T-cell (primary cell): Measurements from ENCODE around the gene SHANK1. TPM values are rescaled to one million over a fixed set of nuclear protein-coding genes. Genes with fewer than 3 reads are reported as not detected.

Source experiments
- ATAC-seq, 4 experiments: fragments of 200-7000 bp in 3 of 4; fragments of 150-1000 bp in 1 of 4; cut with Tn5 transposase; replicated peaks in 1 of 4; 1 replicate in 3 of 4; 2 replicates in 1 of 4; pipeline ENCODE4 v1.10.0; 2021; ENCODE audit warnings: moderate library complexity in 3 of 4, mild to moderate bottlenecking in 2 of 4, moderate number of reproducible peaks in 1 of 4
- CTCF ChIA-PET, 2 donors: fragments of 300-600 bp; sonication (Branson Sonifier 250); formaldehyde crosslinking; loops; one replicate each; lab custom pipeline; 2022; ENCODE audit warnings: antibody characterized with exemption in 2 of 2; lab: Charles Lee
- POLR2A ChIA-PET, 2 donors: fragments of 300-600 bp; sonication (Branson Sonifier 250); formaldehyde crosslinking; loops; one replicate each; lab custom pipeline; 2022; ENCODE audit warnings: antibody characterized with exemption in 2 of 2; lab: Charles Lee
- DNase-seq, 35 experiments: peaks; one replicate each; pipeline versions ENCODE4 v3.0.0 to v3.0.0-alpha.2; 2013 to 2023
- H3K27ac ChIP-seq: one replicate; pipeline ENCODE4 v1.5.1; 2013; ENCODE audit warnings: low read length
- H3K27me3 ChIP-seq, 2 experiments: replicated peaks in 1 of 2; 1 replicate in 1 of 2; 2 replicates in 1 of 2; pipeline versions ENCODE4 v1.6.1 to v1.7.0; 2013; ENCODE audit warnings: low read length in 1 of 2, mixed read lengths in 1 of 2; ENCODE audit not compliant: control insufficient read depth in 2 of 2, insufficient read depth in 2 of 2; ENCODE audit errors: extremely low read depth in 1 of 2
- H3K36me3 ChIP-seq, 2 donors: 1 replicate in 1 of 2; 2 replicates in 1 of 2; pipeline versions ENCODE4 v1.6.1 to v1.7.0; 2013; ENCODE audit warnings: low read length in 1 of 2; ENCODE audit not compliant: control insufficient read depth in 2 of 2, insufficient read depth in 1 of 2; ENCODE audit errors: extremely low read depth in 1 of 2
- H3K4me1 ChIP-seq, 2 experiments: 1 replicate in 1 of 2; 2 replicates in 1 of 2; pipeline versions ENCODE4 v1.6.1 to v1.7.0; 2013; ENCODE audit warnings: low read length in 2 of 2, mixed read lengths in 1 of 2; ENCODE audit not compliant: insufficient read depth in 2 of 2, control insufficient read depth in 1 of 2; ENCODE audit errors: extremely low read depth in 1 of 2
- H3K4me3 ChIP-seq, 2 donors: 1 replicate in 1 of 2; 2 replicates in 1 of 2; pipeline versions ENCODE4 v1.5.1 to v1.7.0; 2013; ENCODE audit warnings: mild to moderate bottlenecking in 2 of 2, low read length in 1 of 2, moderate library complexity in 1 of 2; ENCODE audit not compliant: control insufficient read depth in 1 of 2; ENCODE audit errors: extremely low read depth in 1 of 2
- H3K9me3 ChIP-seq: 2 replicates; pipeline ENCODE4 v1.7.0; 2013
- H3K27ac Mint-ChIP-seq, 2 donors: one replicate each; pipeline ENCODE4 v1.8.0; 2020 to 2021; ENCODE audit warnings: mild to moderate bottlenecking in 2 of 2, mixed read lengths in 2 of 2
- H3K27me3 Mint-ChIP-seq, 2 donors: one replicate each; pipeline ENCODE4 v1.8.0; 2021 to 2022; ENCODE audit warnings: mixed read lengths in 2 of 2
- H3K36me3 Mint-ChIP-seq: one replicate; pipeline ENCODE4 v1.8.0; 2021; ENCODE audit warnings: mixed read lengths
- H3K4me1 Mint-ChIP-seq, 3 donors: one replicate each; pipeline ENCODE4 v1.8.0; 2020 to 2022; ENCODE audit warnings: mixed read lengths in 3 of 3, mild to moderate bottlenecking in 1 of 3
- H3K4me3 Mint-ChIP-seq, 3 donors: one replicate each; pipeline ENCODE4 v1.8.0; 2020 to 2022; ENCODE audit warnings: mild to moderate bottlenecking in 3 of 3, mixed read lengths in 3 of 3, moderate library complexity in 3 of 3
- H3K9me3 Mint-ChIP-seq, 3 donors: one replicate each; pipeline ENCODE4 v1.8.0; 2020 to 2022; ENCODE audit warnings: mixed read lengths in 3 of 3
- WGBS: methylation state at CpG from one replicate; pipeline ENCODE4 v1.1.5; 2013; ENCODE audit warnings: missing lambda C conversion rate; ENCODE audit not compliant: insufficient coverage; 5-methylcytosine and 5-hydroxymethylcytosine counted together
- total RNA-seq, 35 experiments: library from RNA in 6 of 35; stranded (reverse) in 6 of 35; fragments of 120-200 nt in 1 of 35; gene quantifications; one replicate each; pipeline versions ENCODE4 v1.2.1 to v1.2.4 and lab custom pipeline; 2013 to 2026

SHANK1 gene
- total RNA-seq, 5 donors from 2014 or later (not counting 1 experiment from before 2014, with no cell fraction given), result 0.06 to 3.3 (median 0.36) TPM

GRCh38 chr19:50646074-50646807, 73.4 kb downstream of the SHANK1 start:
- no peaks in the 10 kb centered on the region for H3K4me1 ChIP-seq
- peaks cover 0 to 58% of the 10 kb centered on the region in 2 experiments for H3K27me3 ChIP-seq
- no peak for DNase-seq
- POLR2A ChIA-PET, result no interaction called here
- CTCF ChIA-PET, result interaction anchor here in 1 of 2 donors (1.0 kb wide), 1 partner anchor 10 kb away, joined by 3 read pairs; no protein-coding TSS in a partner anchor
- Mint-ChIP-seq H3K27me3 (peaks cover 27 to 33% of the 10 kb centered on the region in 2 donors), H3K27ac (no peak overlapping the region), H3K4me3 (no peak overlapping the region), H3K9me3 (peaks cover 0 to 8% (median 5%) of the 10 kb centered on the region in 3 donors), H3K4me1 (no peaks in the 10 kb centered on the region), H3K36me3 (no peaks in the 10 kb centered on the region)
- no peaks in the 10 kb centered on the region for H3K9me3 ChIP-seq
- 64% methylated on average over 5 of the region's 6 CpGs for WGBS
- H3K36me3 ChIP-seq, result no peaks in the 10 kb centered on the region
- no peak overlapping the region for H3K27ac ChIP-seq
- no peak for ATAC-seq
- H3K4me3 ChIP-seq, result no peak overlapping the region

- WGBS, result 78% methylated on average over 6 of the region's 6 CpGs
- ChIA-PET CTCF (no interaction called here), POLR2A (no interaction called here)
- H3K9me3 Mint-ChIP-seq, result peaks cover 0 to 8% (median 4%) of the 10 kb centered on the region in 3 donors
- Histone ChIP-seq H3K36me3 (no peaks in the 10 kb centered on the region), H3K4me1 (peaks cover 0 to under 1% of the 10 kb centered on the region in 2 experiments), H3K9me3 (no peaks in the 10 kb centered on the region), H3K4me3 (no peak overlapping the region), H3K27me3 (peaks cover 0 to 61% of the 10 kb centered on the region in 2 experiments), H3K27ac (no peak overlapping the region)
- H3K4me3 Mint-ChIP-seq, result no peak overlapping the region
- no peak for ATAC-seq
- H3K4me1 Mint-ChIP-seq, result peaks cover 0 to 1% (median 0%) of the 10 kb centered on the region in 3 donors
- no peak for DNase-seq
- peaks cover 24 to 37% of the 10 kb centered on the region in 2 donors for H3K27me3 Mint-ChIP-seq
- H3K36me3 Mint-ChIP-seq, result no peaks in the 10 kb centered on the region
- no peak overlapping the region for H3K27ac Mint-ChIP-seq
These were observed 74.5 kb downstream of the SHANK1 start for GRCh38 chr19:50645107-50645506.

GRCh38 chr19:50644315-50644915, 75.2 kb downstream of the SHANK1 start:
- Mint-ChIP-seq H3K4me1 (peaks cover 0 to 3% (median 0%) of the 10 kb centered on the region in 3 donors), H3K36me3 (no peaks in the 10 kb centered on the region), H3K27ac (no peak overlapping the region), H3K4me3 (no peak overlapping the region), H3K9me3 (peaks cover 0 to 3% (median 0%) of the 10 kb centered on the region in 3 donors), H3K27me3 (peaks cover 18 to 34% of the 10 kb centered on the region in 2 donors)
- H3K9me3 ChIP-seq, result no peaks in the 10 kb centered on the region
- ATAC-seq (no peak), DNase-seq (no peak)
- H3K4me3 ChIP-seq, result no peak overlapping the region
- H3K27ac ChIP-seq, result no peak overlapping the region
- peaks cover 0 to 7% of the 10 kb centered on the region in 2 experiments for H3K4me1 ChIP-seq
- POLR2A ChIA-PET, result no interaction called here
- H3K27me3 ChIP-seq, result peaks cover 0 to 61% of the 10 kb centered on the region in 2 experiments
- H3K36me3 ChIP-seq, result no peaks in the 10 kb centered on the region
- WGBS, result 24% methylated on average over 1 of the region's 1 CpG
- CTCF ChIA-PET, result no interaction called here

- no peaks in the 10 kb centered on the region for H3K36me3 ChIP-seq
- peaks cover 28 to 54% of the 10 kb centered on the region in 2 donors for H3K27me3 Mint-ChIP-seq
- no peak overlapping the region for H3K4me3 ChIP-seq
- H3K4me1 Mint-ChIP-seq, result peaks cover 7 to 10% (median 9%) of the 10 kb centered on the region in 3 donors
- peak overlapping the region in 2 of 3 donors; percentile 37 to 83 for H3K4me3 Mint-ChIP-seq
- H3K27ac ChIP-seq, result no peak overlapping the region
- peaks cover 9% of the 10 kb centered on the region for H3K36me3 Mint-ChIP-seq
- ChIA-PET CTCF (no interaction called here), POLR2A (no interaction called here)
- no CpG with 5 or more reads among the region's 2 CpGs for WGBS
- H3K4me1 ChIP-seq, result peaks cover 0 to 14% of the 10 kb centered on the region in 2 experiments
- no peak overlapping the region for H3K27ac Mint-ChIP-seq
- H3K27me3 ChIP-seq, result peaks cover 6 to 77% of the 10 kb centered on the region in 2 experiments
- no peaks in the 10 kb centered on the region for H3K9me3 ChIP-seq
- DNase-seq (no peak), ATAC-seq (no peak)
- H3K9me3 Mint-ChIP-seq, result peaks cover 0 to 8% (median 2%) of the 10 kb centered on the region in 3 donors
These were observed 79.2 kb downstream of the SHANK1 start for GRCh38 chr19:50640368-50640767.

- ChIA-PET CTCF (no interaction called here), POLR2A (interaction anchor here (0.5 to 0.7 kb wide), 2 partner anchors 31 to 1065 kb away, joined by 4 read pairs; no protein-coding TSS in a partner anchor)
- Mint-ChIP-seq H3K4me1 (peaks cover 7 to 10% (median 9%) of the 10 kb centered on the region in 3 donors), H3K9me3 (peaks cover 0 to 12% (median 6%) of the 10 kb centered on the region in 3 donors), H3K27ac (no peak within 1 kb of the TSS), H3K4me3 (peak within 1 kb of the TSS; percentile 76 to 83 (median 77)), H3K36me3 (peaks cover 11% of the 10 kb centered on the region), H3K27me3 (peaks cover 28 to 54% of the 10 kb centered on the region in 2 donors)
- Histone ChIP-seq H3K36me3 (no peaks in the 10 kb centered on the region), H3K4me1 (peaks cover 0 to 14% of the 10 kb centered on the region in 2 experiments), H3K27ac (no peak within 1 kb of the TSS), H3K27me3 (peaks cover 6 to 73% of the 10 kb centered on the region in 2 experiments), H3K4me3 (peak within 1 kb of the TSS; percentile 45 to 66), H3K9me3 (no peaks in the 10 kb centered on the region)
- 5% methylated on average over 58 of the region's 76 CpGs for WGBS
- DNase-seq, result peak in 27 of 35 experiments; percentile 6 to 59 (median 28)
- ATAC-seq, result peak; percentile 81 to 92 (median 84)
These were observed 80.2 kb downstream of the SHANK1 start, which contains the start of gene SYT3 for GRCh38 chr19:50639121-50640112. SYT3 (minus strand) TSS chr19:50639881; CDS start chr19:50637411, 2,470 bp downstream.
